ENCODE measurements around the gene PSME3IP1.

- TF ChIP-seq CTCF (IDR thresholded peaks at IDR 0.05; ENCODE audit: poor library complexity) (no peak), EZH2 (IDR thresholded peaks at IDR 0.05; ENCODE audit: borderline replicate concordance) (no peak)
Observed at GRCh38 chr16:57165938-57166337, 19.9 kb downstream of the PSME3IP1 start.
